Loucy (cell line): Measurements from ENCODE around the gene CLDND2.

ENCODE experiments used
- CTCF ChIP-seq: fragments of 200-600 bp; sonication (generic); conservative IDR thresholded peaks from 2 replicates; pipeline ENCODE4 v1.5.1; 2014; ENCODE audit warnings: mild to moderate bottlenecking, antibody characterized with exemption, low read length
- EZH2phosphoT487 ChIP-seq: fragments of 200-600 bp; IDR thresholded peaks from 2 replicates; pipeline ENCODE4 v1.6.1; 2018; ENCODE audit warnings: antibody characterized with exemption, mild to moderate bottlenecking, moderate library complexity, borderline replicate concordance

GRCh38 chr19:51321799-51322198, 47.0 kb downstream of the CLDND2 start:
- TF ChIP-seq CTCF (no peak), EZH2phosphoT487 (no peak)
